ENCODE measurements around the gene DRC1. TPM values are rescaled to one million over a fixed set of nuclear protein-coding genes. Genes with fewer than 3 reads are reported as not detected.

Gene DRC1
- total RNA-seq, 1 experiment from 2014 or later = 0.18 TPM

DNA sequence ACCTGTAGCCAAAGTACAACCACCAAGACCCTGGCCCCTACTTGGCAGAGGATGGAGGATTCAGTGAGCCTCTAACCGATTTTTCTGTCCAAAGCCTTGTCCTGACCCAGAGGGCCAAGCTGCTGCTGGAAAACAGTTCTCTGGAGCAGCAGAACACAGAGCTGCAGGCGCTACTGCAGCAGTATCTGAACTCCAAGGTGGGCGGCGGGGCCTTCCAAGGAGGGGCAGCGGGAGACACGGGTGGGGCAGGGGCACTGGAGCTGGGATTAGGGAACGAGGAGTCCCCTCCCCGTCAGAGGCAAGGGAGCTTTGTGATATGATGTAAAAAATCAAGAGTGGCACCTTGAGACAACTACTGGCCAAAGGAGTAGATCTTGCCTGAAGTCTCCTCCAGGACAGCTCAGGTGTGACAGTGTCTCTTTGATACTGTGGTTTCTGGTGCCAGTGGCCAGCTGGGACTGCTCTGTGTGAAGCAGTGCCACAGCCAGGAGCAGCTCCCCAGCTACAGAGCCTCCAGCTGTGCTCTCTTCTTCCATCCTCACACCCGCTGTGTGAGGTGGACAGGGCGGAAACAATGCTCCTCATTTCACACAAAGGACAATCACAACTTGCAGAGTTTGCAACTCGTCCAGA lies 53.4 kb downstream of the DRC1 start:
- POLR2A ChIA-PET = no interaction called here
- intact Hi-C loops (cut with micrococcal nuclease; ENCODE audit: unreplicated experiment) = no loop called here
- no peak overlapping the region for H3K27ac ChIP-seq (ENCODE audit: low read length)
- no peaks in the 10 kb centered on the region for H3K27me3 ChIP-seq (ENCODE audit: control insufficient read depth, insufficient read depth, low read length)
- CTCF ChIA-PET = no interaction called here
- H3K36me3 ChIP-seq (ENCODE audit: control insufficient read depth, insufficient read depth, low read length) = no peaks in the 10 kb centered on the region
- no peak overlapping the region for H3K4me3 ChIP-seq (ENCODE audit: low read depth in 2 of 2, low read length in 2 of 2)
- no peak for DNase-seq (ENCODE audit: low read depth, low spot score)
- TF ChIP-seq POLR2AphosphoS5 (IDR thresholded peaks at IDR 0.05; ENCODE audit: low read depth, low read length) (no peak), SIN3A (IDR thresholded peaks at IDR 0.05; ENCODE audit: borderline replicate concordance, insufficient read depth, low read depth, low read length) (no peak), TCF7L2 (IDR thresholded peaks at IDR 0.05; ENCODE audit: low read depth, low read length) (no peak)
- TF ChIP-seq, protein P1, sequence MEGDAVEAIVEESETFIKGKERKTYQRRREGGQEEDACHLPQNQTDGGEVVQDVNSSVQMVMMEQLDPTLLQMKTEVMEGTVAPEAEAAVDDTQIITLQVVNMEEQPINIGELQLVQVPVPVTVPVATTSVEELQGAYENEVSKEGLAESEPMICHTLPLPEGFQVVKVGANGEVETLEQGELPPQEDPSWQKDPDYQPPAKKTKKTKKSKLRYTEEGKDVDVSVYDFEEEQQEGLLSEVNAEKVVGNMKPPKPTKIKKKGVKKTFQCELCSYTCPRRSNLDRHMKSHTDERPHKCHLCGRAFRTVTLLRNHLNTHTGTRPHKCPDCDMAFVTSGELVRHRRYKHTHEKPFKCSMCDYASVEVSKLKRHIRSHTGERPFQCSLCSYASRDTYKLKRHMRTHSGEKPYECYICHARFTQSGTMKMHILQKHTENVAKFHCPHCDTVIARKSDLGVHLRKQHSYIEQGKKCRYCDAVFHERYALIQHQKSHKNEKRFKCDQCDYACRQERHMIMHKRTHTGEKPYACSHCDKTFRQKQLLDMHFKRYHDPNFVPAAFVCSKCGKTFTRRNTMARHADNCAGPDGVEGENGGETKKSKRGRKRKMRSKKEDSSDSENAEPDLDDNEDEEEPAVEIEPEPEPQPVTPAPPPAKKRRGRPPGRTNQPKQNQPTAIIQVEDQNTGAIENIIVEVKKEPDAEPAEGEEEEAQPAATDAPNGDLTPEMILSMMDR (IDR thresholded peaks at IDR 0.05) = no peak
- TF ChIP-seq, protein P2, sequence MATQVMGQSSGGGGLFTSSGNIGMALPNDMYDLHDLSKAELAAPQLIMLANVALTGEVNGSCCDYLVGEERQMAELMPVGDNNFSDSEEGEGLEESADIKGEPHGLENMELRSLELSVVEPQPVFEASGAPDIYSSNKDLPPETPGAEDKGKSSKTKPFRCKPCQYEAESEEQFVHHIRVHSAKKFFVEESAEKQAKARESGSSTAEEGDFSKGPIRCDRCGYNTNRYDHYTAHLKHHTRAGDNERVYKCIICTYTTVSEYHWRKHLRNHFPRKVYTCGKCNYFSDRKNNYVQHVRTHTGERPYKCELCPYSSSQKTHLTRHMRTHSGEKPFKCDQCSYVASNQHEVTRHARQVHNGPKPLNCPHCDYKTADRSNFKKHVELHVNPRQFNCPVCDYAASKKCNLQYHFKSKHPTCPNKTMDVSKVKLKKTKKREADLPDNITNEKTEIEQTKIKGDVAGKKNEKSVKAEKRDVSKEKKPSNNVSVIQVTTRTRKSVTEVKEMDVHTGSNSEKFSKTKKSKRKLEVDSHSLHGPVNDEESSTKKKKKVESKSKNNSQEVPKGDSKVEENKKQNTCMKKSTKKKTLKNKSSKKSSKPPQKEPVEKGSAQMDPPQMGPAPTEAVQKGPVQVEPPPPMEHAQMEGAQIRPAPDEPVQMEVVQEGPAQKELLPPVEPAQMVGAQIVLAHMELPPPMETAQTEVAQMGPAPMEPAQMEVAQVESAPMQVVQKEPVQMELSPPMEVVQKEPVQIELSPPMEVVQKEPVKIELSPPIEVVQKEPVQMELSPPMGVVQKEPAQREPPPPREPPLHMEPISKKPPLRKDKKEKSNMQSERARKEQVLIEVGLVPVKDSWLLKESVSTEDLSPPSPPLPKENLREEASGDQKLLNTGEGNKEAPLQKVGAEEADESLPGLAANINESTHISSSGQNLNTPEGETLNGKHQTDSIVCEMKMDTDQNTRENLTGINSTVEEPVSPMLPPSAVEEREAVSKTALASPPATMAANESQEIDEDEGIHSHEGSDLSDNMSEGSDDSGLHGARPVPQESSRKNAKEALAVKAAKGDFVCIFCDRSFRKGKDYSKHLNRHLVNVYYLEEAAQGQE (IDR thresholded peaks at IDR 0.05; ENCODE audit: insufficient read depth in 1 of 2, low read depth in 2 of 2, low read length in 1 of 2) = no peak
- no peak for ATAC-seq
- in situ Hi-C loops (cut with HindIII; ENCODE audit: low pct_unique_long_range_greater_than_20kb, low sequenced_read_pairs) = no loop called here
- no peaks in the 10 kb centered on the region for H3K9me3 ChIP-seq (ENCODE audit: control insufficient read depth, insufficient read depth, low read depth, low read length)
- H3K4me1 ChIP-seq (ENCODE audit: control insufficient read depth, insufficient read depth, low read length) = no peaks in the 10 kb centered on the region
- no TSS peak for BruUV-seq (replicated peaks)

DNA sequence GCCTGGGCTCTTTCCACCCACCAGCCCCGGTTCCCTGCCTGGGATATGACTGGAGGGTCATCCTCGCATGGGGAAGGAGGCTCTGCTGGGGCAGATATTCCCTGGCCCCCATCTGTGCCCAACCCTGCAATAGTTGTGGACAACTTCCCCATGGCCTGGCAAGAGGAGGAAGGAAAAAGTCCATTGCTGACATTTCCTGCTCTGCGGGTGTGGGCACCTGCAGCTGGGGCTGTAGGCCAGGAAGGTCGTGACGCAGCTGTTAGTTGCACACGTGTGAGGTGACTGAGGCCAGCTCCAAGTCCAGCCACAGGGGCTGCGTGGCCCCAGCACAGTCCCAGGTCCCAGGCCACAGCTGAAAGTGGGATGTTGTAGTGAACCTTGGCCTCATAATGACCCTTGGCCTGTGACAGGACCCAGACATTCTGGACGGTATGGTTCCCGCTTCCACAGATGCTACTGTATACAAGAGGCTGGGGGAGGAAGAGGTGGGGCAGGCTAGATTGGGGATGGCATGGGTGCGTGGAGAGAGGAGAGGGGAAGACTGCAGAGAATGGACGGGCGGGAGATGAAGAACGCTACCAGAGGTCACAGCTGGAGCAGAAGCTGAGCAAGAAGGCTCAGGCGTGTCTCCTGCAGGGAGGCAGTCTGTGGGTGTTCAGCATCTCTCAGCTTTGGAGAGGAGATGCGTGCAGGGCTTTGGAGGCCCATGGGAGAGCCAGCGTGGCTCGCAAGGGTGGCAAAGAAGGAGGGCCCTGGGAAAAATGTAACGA lies 54.1 kb downstream of the DRC1 start:
- no peak overlapping the region for H3K27ac ChIP-seq (ENCODE audit: low read length)
- H3K9me3 ChIP-seq (ENCODE audit: control insufficient read depth, insufficient read depth, low read depth, low read length) = no peaks in the 10 kb centered on the region
- no peaks in the 10 kb centered on the region for H3K27me3 ChIP-seq (ENCODE audit: control insufficient read depth, insufficient read depth, low read length)
- in situ Hi-C loops (cut with HindIII; ENCODE audit: low pct_unique_long_range_greater_than_20kb, low sequenced_read_pairs) = no loop called here
- ATAC-seq = no peak
- H3K36me3 ChIP-seq (ENCODE audit: control insufficient read depth, insufficient read depth, low read length) = no peaks in the 10 kb centered on the region
- no peaks in the 10 kb centered on the region for H3K4me1 ChIP-seq (ENCODE audit: control insufficient read depth, insufficient read depth, low read length)
- intact Hi-C loops (cut with micrococcal nuclease; ENCODE audit: unreplicated experiment) = no loop called here
- no TSS peak for BruUV-seq (replicated peaks)
- DNase-seq (ENCODE audit: low read depth, low spot score) = no peak
- CTCF ChIA-PET = no interaction called here
- no peak overlapping the region for H3K4me3 ChIP-seq (ENCODE audit: low read depth in 2 of 2, low read length in 2 of 2)
- POLR2A ChIA-PET = no interaction called here
- TF ChIP-seq, protein P2 (IDR thresholded peaks at IDR 0.05; ENCODE audit: insufficient read depth in 1 of 2, low read depth in 2 of 2, low read length in 1 of 2) = no peak
